PFSK-1 (cell line): ENCODE measurements around the gene DLK1.

ENCODE experiments used
- POLR2AphosphoS5 ChIP-seq: IDR thresholded peaks from 2 replicates; pipeline ENCODE4 v1.6.1; 2012; ENCODE audit warnings: low read depth, mild to moderate bottlenecking, control low read depth, low read length, moderate library complexity
- REST ChIP-seq, 2 experiments: IDR thresholded peaks; 2 replicates each; pipeline versions ENCODE4 v1.6.1 to v1.8.0; 2011 to 2012; ENCODE audit warnings: low read depth in 2 of 2, low read length in 2 of 2, control low read depth in 1 of 2, inconsistent platforms in 1 of 2, mild to moderate bottlenecking in 1 of 2, moderate library complexity in 1 of 2; ENCODE audit not compliant: insufficient read depth in 1 of 2

GRCh38 chr14:100723830-100724437 lies 2.8 kb upstream of the DLK1 start:
- no peak for TF ChIP-seq POLR2AphosphoS5
- TF ChIP-seq REST (IDR thresholded peaks at IDR 0.05; ENCODE audit: insufficient read depth in 1 of 2, low read depth in 2 of 2, low read length in 2 of 2), result no peak
